Naive thymus-derived CD4-positive, alpha-beta T cell (primary cell): Measurements from ENCODE around the gene SLC48A1. TPM values are rescaled to one million over a fixed set of nuclear protein-coding genes. Genes with fewer than 3 reads are reported as not detected.

Source experiments
- ATAC-seq: fragments of 150-1000 bp; cut with Tn5 transposase; 2 replicates; pipeline ENCODE4 v1.10.0; 2021; ENCODE audit warnings: mild to moderate bottlenecking, moderate library complexity
- CTCF ChIA-PET: fragments of 350-600 bp; sonication (Branson Sonifier 250); formaldehyde crosslinking; loops from one replicate; lab custom pipeline; 2021; ENCODE audit warnings: antibody characterized with exemption; lab: Charles Lee
- POLR2A ChIA-PET: fragments of 350-600 bp; sonication (Branson Sonifier 250); formaldehyde crosslinking; loops from one replicate; lab custom pipeline; 2021; ENCODE audit warnings: antibody characterized with exemption, inconsistent platforms; lab: Charles Lee
- DNase-seq, 9 donors: peaks; one replicate each; pipeline versions ENCODE4 v3.0.0 to v3.0.0-alpha.2; 2020 to 2022; ENCODE audit warnings: mixed read lengths in 1 of 9
- H3K27ac ChIP-seq: one replicate; pipeline ENCODE4 v1.7.0; 2013; ENCODE audit warnings: mild to moderate bottlenecking, low read depth, low read length, moderate library complexity
- H3K27me3 ChIP-seq, 2 donors: one replicate each; pipeline ENCODE4 v1.7.0; 2013; ENCODE audit warnings: low read length in 2 of 2, mild to moderate bottlenecking in 2 of 2, moderate library complexity in 2 of 2; ENCODE audit not compliant: control insufficient read depth in 2 of 2, insufficient read depth in 2 of 2
- H3K36me3 ChIP-seq, 3 experiments: 1 replicate in 2 of 3; 2 replicates in 1 of 3; pipeline ENCODE4 v1.7.0; 2013; ENCODE audit warnings: low read length in 3 of 3, mild to moderate bottlenecking in 3 of 3, moderate library complexity in 1 of 3; ENCODE audit not compliant: insufficient read depth in 3 of 3, control insufficient read depth in 2 of 3
- H3K4me1 ChIP-seq, 2 donors: one replicate each; pipeline ENCODE4 v1.7.0; 2013; ENCODE audit warnings: low read length in 2 of 2, mild to moderate bottlenecking in 2 of 2, moderate library complexity in 1 of 2; ENCODE audit not compliant: control insufficient read depth in 2 of 2, insufficient read depth in 2 of 2
- H3K4me3 ChIP-seq: 2 replicates; pipeline ENCODE4 v1.7.0; 2013; ENCODE audit warnings: mild to moderate bottlenecking, low read length
- H3K9me3 ChIP-seq, 3 experiments: 1 replicate in 2 of 3; 2 replicates in 1 of 3; pipeline ENCODE4 v1.7.0; 2013; ENCODE audit warnings: low read length in 3 of 3; ENCODE audit not compliant: control insufficient read depth in 2 of 3
- H3K27ac Mint-ChIP-seq, 9 donors: one replicate each; pipeline ENCODE4 v1.8.0; 2020 to 2022; ENCODE audit warnings: mixed read lengths in 9 of 9, mild to moderate bottlenecking in 8 of 9, moderate library complexity in 5 of 9, inconsistent platforms in 2 of 9
- H3K27me3 Mint-ChIP-seq, 5 donors: one replicate each; pipeline ENCODE4 v1.8.0; 2021 to 2022; ENCODE audit warnings: mixed read lengths in 5 of 5, mild to moderate bottlenecking in 1 of 5
- H3K36me3 Mint-ChIP-seq, 5 donors: one replicate each; pipeline ENCODE4 v1.8.0; 2020 to 2022; ENCODE audit warnings: mixed read lengths in 5 of 5, mild to moderate bottlenecking in 3 of 5, inconsistent platforms in 1 of 5
- H3K4me1 Mint-ChIP-seq, 7 donors: one replicate each; pipeline ENCODE4 v1.8.0; 2020 to 2022; ENCODE audit warnings: mixed read lengths in 7 of 7, mild to moderate bottlenecking in 3 of 7, inconsistent platforms in 1 of 7
- H3K4me3 Mint-ChIP-seq, 10 donors: one replicate each; pipeline ENCODE4 v1.8.0; 2020 to 2022; ENCODE audit warnings: mild to moderate bottlenecking in 10 of 10, mixed read lengths in 10 of 10, moderate library complexity in 6 of 10, inconsistent platforms in 2 of 10
- H3K9me3 Mint-ChIP-seq, 11 donors: one replicate each; pipeline ENCODE4 v1.8.0; 2020 to 2022; ENCODE audit warnings: mixed read lengths in 11 of 11, mild to moderate bottlenecking in 4 of 11, inconsistent platforms in 1 of 11, moderate library complexity in 1 of 11
- intact Hi-C, 2 donors: fragments of 100-400 bp; cut with micrococcal nuclease; formaldehyde crosslinking; loops; one replicate each; pipeline ENCODE4 v1.15.1; 2023
- polyA plus RNA-seq, 2 donors: library from polyadenylated mRNA; unstranded; fragments of 300-500 nt; fragmentation: Illumina TruSeq; gene quantifications; one replicate each; pipeline ENCODE4 v1.2.3, GENCODE V29; 2021
- total RNA-seq, 6 experiments: library from RNA in 5 of 6; stranded (reverse) in 5 of 6; gene quantifications; 1 replicate in 5 of 6; 2 replicates in 1 of 6; pipeline ENCODE4 v1.2.3 and lab custom pipeline; 2021 to 2026

The SLC48A1 gene
- total and polyA plus RNA-seq, 7 experiments from 2014 or later = 6.7 to 15.6 (median 12.5) TPM

- DNase-seq (no peak), ATAC-seq (no peak)
- no peaks in the 10 kb centered on the region for H3K9me3 Mint-ChIP-seq
- peak overlapping the region; percentile 81 for H3K4me3 ChIP-seq
- H3K4me1 ChIP-seq = peaks cover 57 to 72% of the 10 kb centered on the region in 2 donors
- peak overlapping the region; percentile 86 to 99 (median 94) for H3K4me3 Mint-ChIP-seq
- H3K36me3 ChIP-seq = no peaks in the 10 kb centered on the region
- H3K9me3 ChIP-seq = no peaks in the 10 kb centered on the region
- peak overlapping the region; percentile 88 for H3K27ac ChIP-seq
- intact Hi-C loops = loop anchor here (2.0 to 10.0 kb wide), 6 partner anchors 15 to 1823 kb away; partner anchors contain the start of genes KANSL2 (in 1 of the 2) and SCAF11 (in 1 of the 2)
- no peaks in the 10 kb centered on the region for H3K27me3 Mint-ChIP-seq
- peaks cover 74 to 87% (median 82%) of the 10 kb centered on the region in 7 donors for H3K4me1 Mint-ChIP-seq
- H3K27me3 ChIP-seq = no peaks in the 10 kb centered on the region
- POLR2A ChIA-PET = interaction anchor here (0.8 to 7.3 kb wide), 12 partner anchors 9 to 112 kb away, joined by 3 to 239 read pairs (median 4); partner anchors contain the start of gene RPAP3
- peak overlapping the region; percentile 90 to 99 (median 97) for H3K27ac Mint-ChIP-seq
- H3K36me3 Mint-ChIP-seq = peaks cover 0 to 31% (median 0%) of the 10 kb centered on the region in 5 donors
- CTCF ChIA-PET = interaction anchor here (0.8 to 22.9 kb wide), 10 partner anchors 9 to 76 kb away, joined by 3 to 539 read pairs (median 4); no protein-coding TSS in a partner anchor
Measured at GRCh38 chr12:47818007-47818376, 45.0 kb downstream of the SLC48A1 start.

GRCh38 chr12:47818467-47819137 lies 45.6 kb downstream of the SLC48A1 start:
- peak in 4 of 9 donors; percentile 37 to 59 (median 42) for DNase-seq
- no peaks in the 10 kb centered on the region for H3K36me3 ChIP-seq
- POLR2A ChIA-PET = interaction anchor here (0.6 to 7.3 kb wide), 12 partner anchors 10 to 1552 kb away, joined by 3 to 239 read pairs (median 4); partner anchors contain the start of gene RPAP3
- no peaks in the 10 kb centered on the region for H3K9me3 Mint-ChIP-seq
- intact Hi-C loops = loop anchor here (1.0 to 10.0 kb wide), 8 partner anchors 10 to 1824 kb away; partner anchors contain the start of genes KANSL2 (in 1 of the 2) and SCAF11 (in 1 of the 2)
- H3K4me3 Mint-ChIP-seq = peak overlapping the region; percentile 86 to 99 (median 94)
- H3K27me3 Mint-ChIP-seq = no peaks in the 10 kb centered on the region
- CTCF ChIA-PET = interaction anchor here (1.2 to 22.9 kb wide), 7 partner anchors 10 to 104 kb away, joined by 3 to 539 read pairs (median 6); no protein-coding TSS in a partner anchor
- H3K27ac ChIP-seq = peak overlapping the region; percentile 88
- H3K36me3 Mint-ChIP-seq = peaks cover 0 to 30% (median 0%) of the 10 kb centered on the region in 5 donors
- no peaks in the 10 kb centered on the region for H3K27me3 ChIP-seq
- peaks cover 75 to 87% (median 82%) of the 10 kb centered on the region in 7 donors for H3K4me1 Mint-ChIP-seq
- peak overlapping the region; percentile 90 to 99 (median 97) for H3K27ac Mint-ChIP-seq
- peak overlapping the region; percentile 81 for H3K4me3 ChIP-seq
- peaks cover 55 to 73% of the 10 kb centered on the region in 2 donors for H3K4me1 ChIP-seq
- H3K9me3 ChIP-seq = no peaks in the 10 kb centered on the region
- ATAC-seq = peak; percentile 9

GRCh38 chr12:47819138-47819895 lies 46.3 kb downstream of the SLC48A1 start:
- Histone ChIP-seq H3K27ac (peak overlapping the region; percentile 88), H3K4me3 (peak overlapping the region; percentile 82), H3K27me3 (no peaks in the 10 kb centered on the region), H3K4me1 (peaks cover 55 to 73% of the 10 kb centered on the region in 2 donors), H3K9me3 (no peaks in the 10 kb centered on the region), H3K36me3 (no peaks in the 10 kb centered on the region)
- Mint-ChIP-seq H3K9me3 (no peaks in the 10 kb centered on the region), H3K27me3 (no peaks in the 10 kb centered on the region), H3K27ac (peak overlapping the region; percentile 90 to 99 (median 97)), H3K36me3 (peaks cover 0 to 29% (median 0%) of the 10 kb centered on the region in 5 donors), H3K4me3 (peak overlapping the region; percentile 86 to 99 (median 96)), H3K4me1 (peaks cover 75 to 87% (median 82%) of the 10 kb centered on the region in 7 donors)
- CTCF ChIA-PET = interaction anchor here (0.6 to 22.9 kb wide), 5 partner anchors 10 to 104 kb away, joined by 4 to 539 read pairs (median 16); no protein-coding TSS in a partner anchor
- POLR2A ChIA-PET = interaction anchor here (0.5 to 7.3 kb wide), 13 partner anchors 11 to 586 kb away, joined by 3 to 239 read pairs (median 4); partner anchors contain the start of gene RPAP3
- intact Hi-C loops = loop anchor here (1.0 to 10.0 kb wide), 8 partner anchors 11 to 1825 kb away; partner anchors contain the start of genes KANSL2 (in 1 of the 2) and SCAF11 (in 1 of the 2)
- DNase-seq (peak in 2 of 9 donors; percentile 16 to 76), ATAC-seq (peak; percentile 27)

GRCh38 chr12:47819896-47820630 lies 47.0 kb downstream of the SLC48A1 start, which contains the start of gene HDAC7:
Gene HDAC7, minus strand, starts transcription at chr12:47819903. Its CDS starts 118 bp downstream, at chr12:47819785.
- H3K27me3 Mint-ChIP-seq = no peaks in the 10 kb centered on the region
- peak within 1 kb of the TSS; percentile 82 for H3K4me3 ChIP-seq
- H3K27ac ChIP-seq = peak within 1 kb of the TSS; percentile 88
- no peaks in the 10 kb centered on the region for H3K36me3 ChIP-seq
- ChIA-PET CTCF (interaction anchor here (0.6 to 22.9 kb wide), 5 partner anchors 11 to 76 kb away, joined by 3 to 539 read pairs (median 16); no protein-coding TSS in a partner anchor), POLR2A (interaction anchor here (0.5 to 7.3 kb wide), 10 partner anchors 11 to 1550 kb away, joined by 3 to 239 read pairs (median 4); partner anchors contain the start of gene RPAP3)
- H3K27me3 ChIP-seq = no peaks in the 10 kb centered on the region
- DNase-seq (peak; percentile 54 to 79 (median 69)), ATAC-seq (peak; percentile 76)
- no peaks in the 10 kb centered on the region for H3K9me3 Mint-ChIP-seq
- H3K27ac Mint-ChIP-seq = peak within 1 kb of the TSS; percentile 96 to 99 (median 97)
- H3K36me3 Mint-ChIP-seq = peaks cover 0 to 26% (median 0%) of the 10 kb centered on the region in 5 donors
- H3K4me1 ChIP-seq = peaks cover 55 to 73% of the 10 kb centered on the region in 2 donors
- H3K4me3 Mint-ChIP-seq = peak within 1 kb of the TSS; percentile 86 to 99 (median 96)
- no peaks in the 10 kb centered on the region for H3K9me3 ChIP-seq
- peaks cover 75 to 87% (median 82%) of the 10 kb centered on the region in 7 donors for H3K4me1 Mint-ChIP-seq
- intact Hi-C loops = loop anchor here (1.0 to 10.0 kb wide), 9 partner anchors 12 to 1825 kb away; partner anchors contain the start of genes KANSL2 (in 1 of the 2) and SCAF11 (in 1 of the 2)

- ChIA-PET CTCF (interaction anchor here (0.6 to 22.9 kb wide), 3 partner anchors 13 to 77 kb away, joined by 3 to 539 read pairs (median 16); no protein-coding TSS in a partner anchor), POLR2A (interaction anchor here (0.6 to 7.3 kb wide), 7 partner anchors 11 to 1551 kb away, joined by 3 to 239 read pairs (median 4); no protein-coding TSS in a partner anchor)
- H3K36me3 Mint-ChIP-seq = peaks cover 0 to 27% (median 0%) of the 10 kb centered on the region in 5 donors
- no peaks in the 10 kb centered on the region for H3K9me3 Mint-ChIP-seq
- no peaks in the 10 kb centered on the region for H3K27me3 Mint-ChIP-seq
- no peaks in the 10 kb centered on the region for H3K27me3 ChIP-seq
- ATAC-seq (no peak), DNase-seq (no peak)
- peaks cover 70 to 87% (median 82%) of the 10 kb centered on the region in 7 donors for H3K4me1 Mint-ChIP-seq
- no peaks in the 10 kb centered on the region for H3K9me3 ChIP-seq
- H3K4me1 ChIP-seq = peaks cover 56 to 76% of the 10 kb centered on the region in 2 donors
- peak overlapping the region; percentile 82 for H3K4me3 ChIP-seq
- peak overlapping the region; percentile 88 for H3K27ac ChIP-seq
- H3K36me3 ChIP-seq = no peaks in the 10 kb centered on the region
- intact Hi-C loops = loop anchor here (1.0 kb wide), 2 partner anchors 13 to 17 kb away; no protein-coding TSS in a partner anchor
- H3K4me3 Mint-ChIP-seq = peak overlapping the region; percentile 84 to 99 (median 93)
- H3K27ac Mint-ChIP-seq = peak overlapping the region; percentile 90 to 99 (median 97)
Measured at GRCh38 chr12:47820631-47821345, 47.8 kb downstream of the SLC48A1 start.
